Raji (cell line): ENCODE measurements around the gene LARP7.

Experiments used
- POLR2A ChIP-seq: IDR thresholded peaks from 2 replicates; pipeline ENCODE4 v1.6.1; 2011; ENCODE audit warnings: low read depth, low read length, control low read depth; ENCODE audit not compliant: insufficient read depth

The LARP7 gene

DNA sequence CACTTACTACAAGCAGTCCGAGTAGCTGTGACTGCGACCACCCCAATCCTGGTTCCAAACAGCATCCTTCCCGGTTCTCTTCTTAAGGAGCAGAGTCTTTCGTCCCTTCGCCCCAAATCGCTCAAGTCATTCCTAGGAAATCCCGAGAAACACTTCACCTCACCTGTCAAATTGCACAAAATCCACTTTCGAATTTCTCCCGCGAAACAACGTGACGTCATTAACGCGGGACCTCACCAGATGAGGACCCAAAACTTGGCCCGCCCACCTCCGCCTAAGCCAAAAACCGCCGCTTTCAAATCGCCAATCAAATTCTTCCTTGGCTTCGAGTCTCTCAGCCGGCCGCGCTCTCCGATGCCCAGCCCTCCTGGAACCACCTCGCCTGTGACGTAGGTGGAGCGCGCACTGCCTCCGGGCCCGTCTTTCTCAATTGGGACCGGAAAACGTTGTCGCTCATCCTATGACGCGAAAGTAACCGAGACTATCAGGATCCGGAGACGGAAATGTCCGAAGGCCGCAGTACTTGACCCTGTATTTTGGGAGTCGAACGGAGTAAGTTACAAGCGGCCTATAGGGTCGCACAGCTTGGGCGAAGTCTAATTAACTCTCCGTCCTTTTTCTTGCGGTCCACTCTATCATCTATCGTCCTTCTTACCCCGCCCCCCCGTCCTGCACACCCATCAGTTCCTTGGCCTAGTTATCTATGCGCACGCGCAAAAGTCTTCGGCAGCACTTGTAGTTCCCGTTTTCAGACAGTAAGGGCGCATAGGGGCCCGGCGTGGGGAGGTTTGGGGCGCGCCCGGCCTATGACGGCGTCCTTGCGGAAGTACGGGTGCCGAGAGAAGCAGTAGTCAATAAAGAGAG lies at the start of gene LARP7, which contains the start of gene ZGRF1:
Gene LARP7 (plus strand): TSS at position 456 of the 864 bp plus-strand sequence. CDS start 7,527 bp downstream, outside the sequence.
Gene ZGRF1 (minus strand): TSS at position 222 of the 864 bp plus-strand sequence. CDS start 3,733 bp downstream, outside the sequence.
- TF ChIP-seq POLR2A = peak; percentile 70

DNA sequence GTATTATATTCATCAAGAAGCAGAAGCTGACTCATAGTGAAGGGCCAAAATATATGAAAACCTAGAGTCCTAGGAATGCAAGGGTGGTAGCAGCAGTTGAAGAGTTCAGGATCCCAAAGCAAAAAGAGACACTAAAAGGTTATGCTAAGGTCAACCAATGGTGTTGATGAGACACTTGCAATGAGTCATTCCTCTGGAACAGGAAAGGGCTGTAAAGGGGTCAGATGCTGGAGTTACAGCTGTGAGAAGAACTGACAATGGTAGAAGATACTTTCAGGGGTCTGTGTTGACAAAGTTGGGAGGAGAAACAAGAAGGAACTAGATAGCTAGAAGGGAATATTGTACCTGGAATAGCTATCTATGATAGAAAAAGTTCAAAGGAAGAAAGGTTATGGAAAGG lies 47.7 kb upstream of the LARP7 start:
- no peak for TF ChIP-seq POLR2A

DNA sequence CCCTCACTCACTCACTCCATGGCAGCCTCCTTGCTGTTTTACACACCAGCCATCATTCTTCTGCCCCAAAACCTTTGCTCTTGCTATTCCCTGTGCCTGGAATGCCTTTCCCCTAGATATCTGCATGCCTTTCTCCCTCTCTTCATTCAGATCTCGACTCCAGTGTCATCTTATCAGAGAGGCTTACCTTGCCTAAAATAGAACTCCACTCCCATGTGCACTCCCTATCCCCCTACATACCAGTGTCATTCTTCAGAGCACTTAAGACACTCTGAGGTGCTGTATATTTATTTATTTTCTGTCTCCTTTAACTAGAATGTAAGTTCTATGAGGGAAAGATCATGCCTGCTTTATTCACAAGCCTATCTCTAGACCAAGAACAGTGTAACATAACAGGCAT lies 45.4 kb upstream of the LARP7 start:
- no peak for TF ChIP-seq POLR2A

DNA sequence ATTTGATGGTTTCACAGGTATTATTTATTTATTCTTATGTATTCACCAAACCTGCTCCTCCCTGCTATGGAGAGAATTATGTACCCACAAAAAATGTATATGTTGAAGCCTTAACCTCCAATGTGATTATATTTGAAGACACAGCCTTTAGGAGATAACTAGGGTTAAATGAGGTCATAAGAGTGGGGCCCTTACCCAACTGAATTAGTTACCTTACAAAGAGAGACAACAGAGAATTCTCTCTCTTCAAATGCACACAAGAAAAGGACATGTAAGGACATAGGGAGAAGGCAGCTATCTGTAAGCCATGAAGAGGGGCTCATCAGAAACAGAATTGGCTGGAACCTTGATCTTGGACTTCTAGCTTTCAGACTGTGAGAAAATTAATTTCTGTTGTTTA lies 44.2 kb upstream of the LARP7 start:
- TF ChIP-seq POLR2A = no peak

DNA sequence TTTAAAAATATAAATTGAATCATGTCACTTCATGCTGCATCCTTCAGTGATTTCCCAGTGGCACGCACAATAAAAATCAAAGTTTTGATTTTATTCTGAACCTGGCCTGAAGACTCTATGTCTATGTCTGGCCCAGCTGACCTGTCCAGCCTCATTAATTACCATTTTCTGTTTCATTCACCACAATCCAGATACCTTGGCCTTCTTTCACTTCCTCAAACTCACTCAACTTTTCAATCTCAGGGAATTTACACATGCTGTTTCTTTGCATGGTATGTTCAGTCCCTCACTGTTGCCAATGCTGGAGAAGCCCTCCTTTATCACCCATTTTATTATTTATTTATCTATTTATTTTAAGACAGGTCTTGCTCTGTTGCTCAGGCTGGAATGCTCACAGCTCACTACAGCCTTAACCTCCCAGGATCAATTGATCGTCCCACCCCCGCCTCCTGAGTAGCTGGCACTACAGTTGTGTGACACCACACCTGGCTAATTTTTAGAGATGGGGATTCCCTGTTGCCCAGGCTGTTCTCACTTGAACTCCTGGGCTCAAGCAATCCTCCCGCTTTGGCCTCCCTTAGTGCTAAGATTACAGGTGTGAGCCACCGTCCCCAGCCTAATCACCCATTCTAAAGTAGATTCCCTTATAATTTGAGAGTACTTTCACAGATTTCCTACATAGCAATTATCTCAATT lies 43.4 kb upstream of the LARP7 start:
- TF ChIP-seq POLR2A = no peak

DNA sequence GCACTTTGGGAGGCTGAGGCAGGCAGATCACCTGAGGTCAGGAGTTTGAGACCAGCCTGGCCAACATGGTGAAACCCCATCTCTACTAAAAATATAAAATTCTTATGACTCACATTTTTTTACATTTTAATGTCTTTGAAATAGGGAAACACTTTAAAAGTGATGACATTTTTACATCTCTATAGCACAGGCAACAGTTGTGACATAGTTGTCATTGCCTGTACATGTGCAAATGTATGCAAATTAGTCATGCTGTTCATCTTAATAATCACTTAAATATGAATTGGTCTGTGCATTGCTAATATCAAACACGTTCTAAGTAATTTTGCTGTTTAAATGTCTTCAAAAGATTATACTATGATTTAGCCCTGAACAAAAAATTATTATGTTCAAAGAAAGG lies 42.0 kb upstream of the LARP7 start:
- TF ChIP-seq POLR2A = no peak

DNA sequence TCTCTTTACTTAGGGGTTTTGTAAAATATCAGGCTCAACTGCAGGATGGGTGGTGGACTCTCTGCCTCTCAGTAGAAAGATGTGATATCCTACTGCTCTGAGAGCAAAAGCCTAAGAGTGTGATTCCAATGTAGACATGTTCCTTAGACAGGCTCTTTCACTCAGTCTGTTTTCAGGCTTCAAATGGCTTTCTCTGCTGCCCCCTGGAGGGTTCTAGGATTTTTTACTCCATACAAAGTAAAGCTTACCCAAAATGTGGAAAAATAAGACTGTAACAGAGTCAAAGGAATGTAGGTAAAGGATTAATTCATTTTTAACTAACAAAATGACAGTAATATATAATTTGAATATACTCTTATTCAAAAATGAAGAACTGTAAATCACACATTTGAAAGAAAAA lies 32.4 kb upstream of the LARP7 start:
- TF ChIP-seq POLR2A = no peak

DNA sequence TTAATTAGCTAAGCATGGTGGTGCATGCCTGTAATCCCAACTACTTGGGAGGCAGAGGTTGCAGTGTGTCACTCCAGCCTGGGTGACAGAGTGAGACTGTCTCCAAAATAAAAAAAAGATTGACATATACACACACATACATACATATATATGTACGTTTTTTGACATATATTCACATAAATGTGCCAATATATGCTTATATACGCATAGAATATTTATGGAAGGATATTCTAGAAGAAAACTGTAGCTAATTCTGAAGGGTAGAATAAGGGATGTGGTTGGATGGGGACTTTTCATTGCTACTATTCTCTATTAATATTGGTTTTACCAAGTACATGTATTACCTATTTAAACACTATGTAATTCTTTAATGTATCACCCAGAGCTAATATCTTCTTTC lies 20.0 kb upstream of the LARP7 start:
- TF ChIP-seq POLR2A = no peak

DNA sequence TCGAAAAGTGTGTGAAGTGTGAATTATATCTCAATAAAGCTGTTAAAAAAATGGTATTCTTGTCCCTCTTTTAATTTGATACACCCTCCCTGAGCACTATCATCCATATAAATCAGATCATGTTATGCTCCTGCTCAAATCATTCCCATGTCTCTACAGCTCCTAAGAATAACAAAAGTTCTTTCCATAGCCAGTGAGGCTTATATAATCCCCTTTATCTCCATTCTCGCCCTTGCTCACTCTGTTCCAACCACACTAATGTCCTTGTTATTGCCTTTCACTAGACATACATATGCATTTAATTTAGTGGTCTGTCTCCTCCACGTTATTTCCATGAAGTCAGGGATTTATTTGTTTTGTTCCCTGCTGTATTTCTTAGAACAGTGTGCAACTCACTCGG lies 10.7 kb upstream of the LARP7 start:
- TF ChIP-seq POLR2A = no peak

DNA sequence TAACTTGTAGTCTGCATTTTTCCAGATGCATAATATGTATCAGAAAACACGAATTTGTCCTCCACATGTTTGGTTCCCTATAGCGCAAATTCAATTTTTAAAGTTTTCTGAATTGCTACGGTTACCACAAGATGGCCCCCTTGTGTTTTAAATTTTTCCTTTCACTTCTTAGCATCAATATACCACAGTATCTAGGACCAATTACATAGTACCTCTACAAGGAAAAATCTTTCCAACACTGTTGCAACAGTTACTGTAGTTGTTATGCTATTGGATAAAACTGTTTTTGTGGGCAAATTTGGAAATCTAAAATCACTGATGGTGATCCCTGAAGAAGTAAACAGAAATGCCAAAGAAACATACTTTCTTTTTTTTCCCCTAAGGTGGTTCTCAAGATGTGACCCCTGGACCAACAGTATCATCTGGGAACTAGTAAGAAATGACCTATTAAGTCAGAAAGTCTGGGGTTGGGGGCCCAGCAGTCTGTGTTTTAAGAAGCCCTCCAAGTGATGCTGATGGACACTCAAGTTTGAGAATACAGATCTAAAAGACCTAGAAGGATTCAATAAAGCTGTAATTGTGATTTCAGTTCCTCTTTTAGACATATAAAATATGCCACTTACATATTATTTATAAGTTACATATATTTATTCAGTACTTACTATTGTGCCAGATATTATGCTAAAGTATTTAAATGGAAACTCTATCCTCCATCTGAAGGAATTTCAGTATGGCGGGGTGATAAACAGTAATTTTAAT lies 3.3 kb upstream of the LARP7 start:
- TF ChIP-seq POLR2A = no peak

DNA sequence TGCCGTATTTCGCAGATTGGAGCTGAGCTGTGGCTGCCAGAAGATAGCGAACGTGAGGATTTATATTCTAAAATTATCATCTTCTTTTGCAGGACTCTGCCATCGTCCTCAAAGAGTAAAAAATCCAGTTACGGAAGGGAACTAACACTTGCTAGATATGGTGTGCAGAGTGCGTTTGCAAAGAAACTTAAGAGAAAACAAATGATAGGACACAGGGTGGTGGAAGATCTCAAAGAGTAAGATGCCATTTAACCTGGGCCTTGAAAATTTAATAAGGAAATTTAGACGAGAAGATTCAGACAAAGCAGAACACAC lies 566 bp downstream of the LARP7 start:
- no peak for TF ChIP-seq POLR2A

DNA sequence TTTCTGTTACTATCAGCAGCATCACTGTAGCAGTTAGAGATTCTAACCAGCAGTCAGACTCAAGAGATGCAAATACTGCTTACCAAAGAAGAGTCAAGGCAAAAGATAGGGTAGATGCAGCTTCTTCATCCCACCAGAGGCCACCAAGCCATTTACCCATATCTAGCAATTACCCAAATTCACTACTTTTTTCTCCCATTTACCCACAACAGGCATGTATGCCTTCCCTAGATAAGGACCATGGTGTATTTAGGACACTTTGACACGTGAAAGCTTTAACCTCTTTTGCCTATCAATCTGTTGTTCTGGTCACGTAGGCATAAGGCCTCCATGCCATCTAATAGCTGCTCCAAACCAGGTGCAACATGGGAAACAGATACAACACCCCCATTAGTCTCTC lies 5.6 kb downstream of the LARP7 start:
- TF ChIP-seq POLR2A = no peak

DNA sequence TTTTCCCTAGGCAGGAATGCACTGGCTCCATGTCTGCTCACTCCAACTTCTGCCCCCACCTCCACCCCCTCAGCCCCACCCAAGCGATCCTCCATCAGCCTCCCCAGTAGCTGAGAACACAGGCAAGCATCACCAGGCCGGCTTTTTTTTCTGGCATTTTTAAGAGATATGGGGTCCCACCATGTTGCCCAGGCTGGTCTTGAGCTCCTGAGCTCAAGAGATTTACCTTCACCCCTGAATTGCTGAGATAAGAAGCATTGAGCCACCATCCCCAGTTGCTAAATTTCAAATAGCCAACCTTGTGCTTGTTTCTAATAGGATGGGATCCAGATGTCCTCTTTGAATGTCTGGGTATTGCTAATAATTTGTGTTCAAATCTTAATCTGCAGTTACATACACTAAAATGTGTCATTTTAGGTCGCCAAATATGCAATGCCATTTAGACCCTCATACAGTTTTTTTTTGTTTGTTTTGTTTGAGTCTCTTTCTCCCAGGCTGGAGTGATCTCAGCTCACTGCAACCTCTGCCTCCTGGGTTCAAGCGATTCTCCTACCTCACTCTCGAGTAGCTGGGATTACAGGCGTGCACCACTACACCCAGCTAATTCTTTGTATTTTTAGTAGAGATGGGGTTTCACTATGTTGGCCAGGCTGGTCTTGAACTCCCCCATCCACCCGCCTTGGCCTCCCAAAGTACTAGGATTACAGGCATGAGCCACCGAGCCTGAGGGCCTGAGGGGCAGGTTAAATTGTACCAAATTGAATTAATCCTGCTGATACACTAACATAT lies 8.8 kb downstream of the LARP7 start:
- no peak for TF ChIP-seq POLR2A

DNA sequence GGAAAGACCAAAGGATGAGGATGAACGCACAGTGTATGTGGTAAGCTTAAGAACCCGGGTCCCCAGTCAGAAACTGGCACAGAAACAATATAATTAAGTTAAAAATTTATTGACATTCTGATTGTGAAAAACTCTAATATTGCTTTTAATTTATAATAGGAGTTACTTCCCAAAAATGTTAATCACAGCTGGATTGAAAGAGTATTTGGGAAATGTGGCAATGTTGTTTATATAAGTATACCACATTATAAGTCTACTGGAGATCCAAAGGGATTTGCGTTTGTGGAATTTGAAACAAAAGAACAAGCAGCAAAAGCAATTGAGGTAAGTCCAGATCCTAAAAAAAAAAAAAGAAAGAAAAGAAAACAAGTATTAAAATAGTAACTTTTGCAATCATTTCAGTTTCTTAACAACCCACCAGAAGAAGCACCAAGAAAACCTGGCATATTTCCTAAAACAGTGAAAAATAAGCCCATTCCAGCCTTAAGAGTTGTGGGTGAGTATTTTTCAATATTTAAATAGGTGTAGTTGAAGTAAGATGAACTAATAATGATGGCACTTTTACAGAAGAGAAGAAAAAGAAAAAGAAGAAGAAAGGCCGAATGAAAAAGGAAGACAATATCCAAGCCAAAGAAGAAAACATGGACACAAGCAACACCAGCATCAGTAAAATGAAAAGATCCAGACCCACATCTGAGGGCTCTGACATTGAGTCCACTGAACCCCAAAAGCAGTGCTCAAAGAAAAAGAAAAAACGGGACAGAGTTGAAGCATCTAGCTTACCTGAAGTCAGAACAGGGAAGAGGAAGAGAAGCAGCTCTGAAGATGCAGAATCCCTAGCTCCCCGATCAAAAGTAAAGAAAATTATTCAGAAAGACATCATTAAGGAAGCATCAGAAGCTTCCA lies 9.9 kb downstream of the LARP7 start:
- TF ChIP-seq POLR2A = no peak
